A549 (cell line): ENCODE measurements around the gene KPNA6. TPM values are rescaled to one million over a fixed set of nuclear protein-coding genes. Genes with fewer than 3 reads are reported as not detected.

ENCODE experiments used
- ATAC-seq, 2 experiments: fragments of 200-7000 bp in 1 of 2; fragments of >200 bp in 1 of 2; cut with Nextera tagmentation in 1 of 2; cut with Tn5 transposase in 1 of 2; 3 replicates each; pipeline versions ENCODE4 v1.8.0 to v1.9.1; 2018 to 2020; ENCODE audit warnings: mild to moderate bottlenecking in 1 of 2, moderate library complexity in 1 of 2
- CTCF ChIA-PET: fragments of 300-600 bp; sonication (Branson Sonifier 250); formaldehyde crosslinking; extraction: SDS; loops from one replicate; lab custom pipeline; 2021; ENCODE audit warnings: antibody characterized with exemption, inconsistent platforms; lab: Yijun Ruan, JAX
- POLR2A ChIA-PET: fragments of 350-600 bp; formaldehyde crosslinking; extraction: SDS; loops from one replicate; lab custom pipeline; 2021; ENCODE audit warnings: antibody characterized with exemption, inconsistent platforms; lab: Yijun Ruan, JAX
- DNase-seq, 2 experiments: peaks; one replicate each; pipeline versions ENCODE4 v3.0.0 to v3.0.0-alpha.2; 2011 to 2016; ENCODE audit warnings: low read depth in 1 of 2, low spot score in 1 of 2
- FAIRE-seq: peaks from 2 replicates; lab custom pipeline; 2011; peaks lifted over from hg19 to GRCh38; lab: Jason Lieb, UNC
- H3K27ac ChIP-seq, 2 experiments: fragments of >200 bp; sonication (Bioruptor Twin); formaldehyde crosslinking; 3 replicates each; pipeline ENCODE4 v1.5.1; 2016 to 2017
- H3K4me1 ChIP-seq: fragments of >200 bp; sonication (Bioruptor Twin); formaldehyde crosslinking; 3 replicates; pipeline ENCODE4 v1.6.1; 2016
- H3K4me2 ChIP-seq: fragments of >200 bp; sonication (Bioruptor Twin); formaldehyde crosslinking; 3 replicates; pipeline ENCODE4 v1.6.1; 2016
- H3K4me3 ChIP-seq: fragments of >200 bp; sonication (Bioruptor Twin); formaldehyde crosslinking; 3 replicates; pipeline ENCODE4 v1.5.1; 2016
- H3K9me3 ChIP-seq: fragments of >200 bp; sonication (Bioruptor Twin); formaldehyde crosslinking; 3 replicates; pipeline ENCODE4 v1.6.1; 2016
- CHD2 ChIP-seq: fragments of 150-350 bp; IDR thresholded peaks from 2 replicates; pipeline ENCODE4 v1.6.1; 2014; ENCODE audit warnings: low read length; ENCODE audit not compliant: partially characterized antibody
- CHD4 ChIP-seq: fragments of 200-600 bp; sonication (generic); IDR thresholded peaks from 2 replicates; pipeline ENCODE4 v1.6.1; 2016; ENCODE audit warnings: antibody characterized with exemption, mild to moderate bottlenecking, borderline replicate concordance
- EHF ChIP-seq: fragments of 250-450 bp; sonication (Bioruptor Pico); IDR thresholded peaks from 2 replicates; pipeline ENCODE4 v1.5.0; 2020; ENCODE audit warnings: mild to moderate bottlenecking
- FOXS1 ChIP-seq: fragments of 250-450 bp; sonication (Bioruptor Pico); IDR thresholded peaks from 2 replicates; pipeline ENCODE4 v1.5.0; 2020; ENCODE audit warnings: mild to moderate bottlenecking, moderate library complexity
- GATA3 ChIP-seq: IDR thresholded peaks from 2 replicates; pipeline ENCODE4 v1.6.1; 2012; ENCODE audit warnings: borderline replicate concordance
- HDAC2 ChIP-seq: fragments of 200-600 bp; sonication (generic); IDR thresholded peaks from 2 replicates; pipeline ENCODE4 v1.6.1; 2016
- HOXB5 ChIP-seq: fragments of 250-450 bp; sonication (Bioruptor Pico); IDR thresholded peaks from 2 replicates; pipeline ENCODE4 v1.5.0; 2020; ENCODE audit warnings: mild to moderate bottlenecking, moderate library complexity
- JUN ChIP-seq, 2 experiments: fragments of >200 bp; sonication (Bioruptor Twin); formaldehyde crosslinking; IDR thresholded peaks; 2 replicates in 1 of 2; 3 replicates in 1 of 2; pipeline ENCODE4 v1.6.1; 2016 to 2017
- MAFK ChIP-seq: fragments of 450-650 bp; IDR thresholded peaks from 2 replicates; pipeline ENCODE4 v1.6.1; 2014; ENCODE audit not compliant: partially characterized antibody
- PHF8 ChIP-seq: fragments of 200-600 bp; sonication (generic); IDR thresholded peaks from 2 replicates; pipeline ENCODE4 v1.6.1; 2016; ENCODE audit warnings: low read depth, mild to moderate bottlenecking, antibody characterized with exemption, moderate library complexity, borderline replicate concordance
- POLR2A ChIP-seq: IDR thresholded peaks from 2 replicates; pipeline ENCODE4 v1.6.1; 2012; ENCODE audit warnings: mild to moderate bottlenecking, low read length
- RCOR1 ChIP-seq: fragments of 150-350 bp; IDR thresholded peaks from 2 replicates; pipeline ENCODE4 v1.6.1; 2014; ENCODE audit warnings: antibody characterized with exemption, low read length, low read depth
- TFCP2L1 ChIP-seq: fragments of 250-450 bp; sonication (Bioruptor Pico); IDR thresholded peaks from 2 replicates; pipeline ENCODE4 v1.5.0; 2021; ENCODE audit warnings: mild to moderate bottlenecking
- TP53 ChIP-seq: fragments of 250-450 bp; sonication (Bioruptor Pico); IDR thresholded peaks from 2 replicates; pipeline ENCODE4 v1.5.0; 2021; ENCODE audit warnings: mild to moderate bottlenecking, moderate library complexity
- WGBS: methylation state at CpG from one replicate; pipeline ENCODE4 v1.1.6; 2017; ENCODE audit errors: missing lambda C conversion rate; 5-methylcytosine and 5-hydroxymethylcytosine counted together
- polyA plus RNA-seq, 4 experiments: library from polyadenylated mRNA; depleted of rRNA in 3 of 4; stranded (reverse); fragments of >200 nt; fragmentation: RNase III in 1 of 4; extraction: RNeasy Plus Mini Kit Qiagen cat#74134 plus additional on column Dnase treatment in 1 of 4; gene quantifications; 2 replicates in 3 of 4; 3 replicates in 1 of 4; pipeline ENCODE4 v1.2.3, GENCODE V29; 2011 to 2017
- TF ChIP-seq, protein P1 (sequence below): IDR thresholded peaks from 2 replicates; pipeline ENCODE4 v1.6.1; 2012
- TF ChIP-seq, protein P2 (sequence below): fragments of 250-450 bp; sonication (Bioruptor Pico); IDR thresholded peaks from 2 replicates; pipeline ENCODE4 v1.5.0; 2020; ENCODE audit warnings: low read depth, mild to moderate bottlenecking, moderate library complexity
- TF ChIP-seq, protein P3 (sequence below): fragments of 250-450 bp; sonication (Bioruptor Pico); IDR thresholded peaks from 2 replicates; pipeline ENCODE4 v1.5.0; 2021; ENCODE audit warnings: mild to moderate bottlenecking, moderate library complexity, borderline replicate concordance
- TF ChIP-seq, protein P4 (sequence below): fragments of >200 bp; sonication (Bioruptor Twin); formaldehyde crosslinking; IDR thresholded peaks from 2 replicates; pipeline ENCODE4 v1.6.1; 2016
- TF ChIP-seq, protein P5 (sequence below): fragments of 450-650 bp; IDR thresholded peaks from 2 replicates; pipeline ENCODE4 v1.6.1; 2014; ENCODE audit warnings: antibody characterized with exemption
- TF ChIP-seq, protein P6 (sequence below): fragments of >200 bp; sonication (Bioruptor Twin); formaldehyde crosslinking; IDR thresholded peaks from 3 replicates; pipeline ENCODE4 v1.6.1; 2016
- TF ChIP-seq, protein P7 (sequence below): IDR thresholded peaks from 2 replicates; pipeline ENCODE4 v1.6.1; 2012; ENCODE audit warnings: low read depth, borderline replicate concordance

KPNA6 gene
- polyA plus RNA-seq, 2 of the 4 experiments (the other 2 are of a cell fraction): 15.9 to 24.3 TPM

DNA sequence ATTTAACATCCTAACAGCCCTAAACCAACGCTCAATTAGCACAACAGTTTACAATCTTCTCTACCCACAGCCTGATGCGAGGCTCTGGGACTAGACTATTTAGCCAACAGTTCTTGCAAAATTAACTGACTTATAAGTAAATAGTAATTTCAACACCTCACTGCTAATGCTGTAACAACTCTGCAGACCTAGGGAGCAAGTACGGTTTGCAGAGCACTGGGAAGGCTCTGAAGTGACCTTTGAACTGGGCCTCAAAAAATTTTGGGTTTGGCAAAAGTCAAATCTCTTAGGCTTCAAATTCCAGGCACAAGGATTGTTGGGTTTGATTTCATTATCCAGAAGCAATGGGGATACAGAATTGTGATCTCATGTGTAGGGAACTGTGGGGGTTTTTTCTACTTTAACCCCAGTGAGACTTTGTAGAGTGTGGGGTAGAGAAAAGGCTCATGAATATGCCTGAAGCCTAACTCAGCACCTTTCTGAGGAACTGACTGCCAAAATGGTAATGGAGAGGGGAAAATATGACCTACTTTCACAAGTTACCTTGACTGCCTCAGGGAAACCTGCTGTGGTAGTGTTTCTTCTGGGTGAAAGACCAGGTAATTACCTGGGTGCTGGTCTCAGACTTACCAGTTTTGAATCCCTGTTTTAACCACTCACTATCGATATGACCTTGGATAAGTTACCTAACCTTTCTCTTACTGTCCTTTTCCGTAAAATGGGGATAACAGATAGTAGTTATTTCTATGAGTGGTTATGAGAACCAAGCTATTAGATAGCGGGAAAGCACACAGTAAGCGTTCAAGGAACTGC, 70.7 kb downstream of the KPNA6 start:
- ATAC-seq (no peak), FAIRE-seq (no peak), DNase-seq (no peak)
- Histone ChIP-seq H3K4me1 (peaks cover 30% of the 10 kb centered on the region), H3K9me3 (no peaks in the 10 kb centered on the region), H3K4me2 (peak overlapping the region; percentile 95), H3K4me3 (peak overlapping the region; percentile 90; the same call in 2 of the 3 replicates), H3K27ac (peak overlapping the region; percentile 89 to 94)
- POLR2A ChIA-PET: interaction anchor here (0.5 to 2.0 kb wide), 17 partner anchors 11 to 154 kb away, joined by 3 to 16 read pairs (median 4); partner anchors contain the start of genes CCDC28B, IQCC and KPNA6
- CTCF ChIA-PET: interaction anchor here (1.2 kb wide), 1 partner anchor 25 kb away, joined by 7 read pairs; no protein-coding TSS in a partner anchor
- TF ChIP-seq EHF (CRISPR knock-in tag) (no peak), FOXS1 (CRISPR knock-in tag) (no peak), HDAC2 (no peak)
- WGBS: 79% methylated on average over 7 of the region's 7 CpGs

DNA sequence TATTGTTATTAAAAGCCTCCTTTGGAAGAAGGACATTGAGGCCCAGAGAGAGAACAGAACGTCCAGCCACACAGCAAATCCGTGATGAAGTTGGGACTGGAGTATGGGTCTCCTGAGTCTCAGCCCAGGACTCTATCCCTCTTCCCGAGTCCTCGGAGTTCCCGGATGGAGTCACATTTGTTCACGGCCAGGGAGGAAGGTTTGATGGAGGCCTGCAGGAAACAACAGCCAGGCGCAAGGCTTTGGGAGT, 71.3 kb downstream of the KPNA6 start:
- ATAC-seq (peak; percentile 50 to 53), FAIRE-seq (no peak), DNase-seq (no peak)
- 9% methylated on average over 6 of the region's 7 CpGs for WGBS
- H3K4me3 ChIP-seq: peak overlapping the region; percentile 90
- CTCF ChIA-PET: interaction anchor here (1.2 kb wide), 1 partner anchor 25 kb away, joined by 7 read pairs; no protein-coding TSS in a partner anchor
- peak overlapping the region; percentile 95 for H3K4me2 ChIP-seq
- H3K4me1 ChIP-seq: peaks cover 30% of the 10 kb centered on the region
- POLR2A ChIA-PET: interaction anchor here (0.5 to 2.0 kb wide), 17 partner anchors 11 to 153 kb away, joined by 3 to 16 read pairs (median 4); partner anchors contain the start of genes CCDC28B, IQCC and KPNA6
- H3K27ac ChIP-seq: peak overlapping the region; percentile 89 to 94
- no peak for TF ChIP-seq MAFK
- TF ChIP-seq TP53 (CRISPR knock-in tag): no peak
- TF ChIP-seq RCOR1: no peak
- TF ChIP-seq TFCP2L1: no peak
- no peak for TF ChIP-seq EHF (CRISPR knock-in tag)
- H3K9me3 ChIP-seq: no peaks in the 10 kb centered on the region

DNA sequence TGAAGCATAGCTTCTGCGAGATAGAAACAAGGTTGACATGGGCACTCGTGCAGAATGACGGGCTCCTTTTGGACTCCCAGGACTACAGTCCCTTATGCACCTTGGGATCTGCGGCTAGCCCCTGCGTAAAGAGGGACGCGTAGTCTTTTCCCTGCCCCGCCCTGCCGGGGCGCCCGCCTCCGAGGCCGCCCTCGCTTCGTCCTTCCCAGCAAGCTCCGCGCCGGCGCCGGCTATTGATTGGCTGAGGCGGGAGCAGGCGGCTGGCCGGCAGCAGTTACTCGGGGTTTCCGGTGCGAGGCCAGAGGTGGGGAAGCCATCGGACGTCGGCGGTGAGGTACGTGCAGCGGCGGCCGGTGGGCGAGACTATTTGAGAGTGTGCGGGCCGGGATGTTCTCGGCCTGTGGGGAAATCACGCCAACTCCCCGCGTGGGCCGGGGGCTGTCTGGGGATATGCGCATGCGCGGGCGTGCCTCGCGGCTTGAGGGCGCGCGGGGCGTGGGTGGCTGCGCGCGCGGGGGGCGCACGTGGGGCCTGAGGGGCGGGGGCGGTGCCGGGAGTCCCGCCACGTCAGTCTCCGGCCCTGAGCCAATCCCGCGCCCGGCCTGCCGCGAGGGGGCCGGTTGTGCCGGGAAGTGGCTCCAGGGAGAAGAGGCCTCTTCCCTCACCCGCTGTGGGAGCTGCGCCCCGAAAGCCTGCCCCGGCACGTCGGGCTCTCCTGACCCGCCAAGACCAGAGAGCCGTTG, 71.8 kb downstream of the KPNA6 start, which contains the start of gene TXLNA:
TSS of gene TXLNA (plus strand) at position 233 of the 743 bp plus-strand sequence. CDS start 671 bp downstream, outside the sequence.
- peak within 1 kb of the TSS; percentile 90 for H3K4me3 ChIP-seq
- peak within 1 kb of the TSS; percentile 95 for H3K4me2 ChIP-seq
- no peaks in the 10 kb centered on the region for H3K9me3 ChIP-seq
- FAIRE-seq (no peak), DNase-seq (peak; percentile 90 to 92), ATAC-seq (peak; percentile 94 to 95)
- TF ChIP-seq, protein P1, sequence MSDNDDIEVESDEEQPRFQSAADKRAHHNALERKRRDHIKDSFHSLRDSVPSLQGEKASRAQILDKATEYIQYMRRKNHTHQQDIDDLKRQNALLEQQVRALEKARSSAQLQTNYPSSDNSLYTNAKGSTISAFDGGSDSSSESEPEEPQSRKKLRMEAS: peak; percentile 88
- TF ChIP-seq GATA3: 0 out of 2 replicates have a peak, but pooled peaks have one; percentile 6
- TF ChIP-seq, protein P2, sequence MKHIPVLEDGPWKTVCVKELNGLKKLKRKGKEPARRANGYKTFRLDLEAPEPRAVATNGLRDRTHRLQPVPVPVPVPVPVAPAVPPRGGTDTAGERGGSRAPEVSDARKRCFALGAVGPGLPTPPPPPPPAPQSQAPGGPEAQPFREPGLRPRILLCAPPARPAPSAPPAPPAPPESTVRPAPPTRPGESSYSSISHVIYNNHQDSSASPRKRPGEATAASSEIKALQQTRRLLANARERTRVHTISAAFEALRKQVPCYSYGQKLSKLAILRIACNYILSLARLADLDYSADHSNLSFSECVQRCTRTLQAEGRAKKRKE: 0 out of 2 replicates have a peak, but pooled peaks have one; percentile 65
- TF ChIP-seq CHD2: no peak
- TF ChIP-seq, protein P3, sequence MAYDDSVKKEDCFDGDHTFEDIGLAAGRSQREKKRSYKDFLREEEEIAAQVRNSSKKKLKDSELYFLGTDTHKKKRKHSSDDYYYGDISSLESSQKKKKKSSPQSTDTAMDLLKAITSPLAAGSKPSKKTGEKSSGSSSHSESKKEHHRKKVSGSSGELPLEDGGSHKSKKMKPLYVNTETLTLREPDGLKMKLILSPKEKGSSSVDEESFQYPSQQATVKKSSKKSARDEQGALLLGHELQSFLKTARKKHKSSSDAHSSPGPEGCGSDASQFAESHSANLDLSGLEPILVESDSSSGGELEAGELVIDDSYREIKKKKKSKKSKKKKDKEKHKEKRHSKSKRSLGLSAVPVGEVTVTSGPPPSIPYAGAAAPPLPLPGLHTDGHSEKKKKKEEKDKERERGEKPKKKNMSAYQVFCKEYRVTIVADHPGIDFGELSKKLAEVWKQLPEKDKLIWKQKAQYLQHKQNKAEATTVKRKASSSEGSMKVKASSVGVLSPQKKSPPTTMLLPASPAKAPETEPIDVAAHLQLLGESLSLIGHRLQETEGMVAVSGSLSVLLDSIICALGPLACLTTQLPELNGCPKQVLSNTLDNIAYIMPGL (CRISPR knock-in tag): no peak
- no peak for TF ChIP-seq CHD4
- TF ChIP-seq JUN (IDR thresholded peaks at IDR 0.05): peak; percentile 68 to 89; a peak in 4 of 5 replicates
- peak; percentile 74; the same call in 1 of the 2 replicates for TF ChIP-seq PHF8
- peak; percentile 64 for TF ChIP-seq POLR2A
- TF ChIP-seq, protein P4, sequence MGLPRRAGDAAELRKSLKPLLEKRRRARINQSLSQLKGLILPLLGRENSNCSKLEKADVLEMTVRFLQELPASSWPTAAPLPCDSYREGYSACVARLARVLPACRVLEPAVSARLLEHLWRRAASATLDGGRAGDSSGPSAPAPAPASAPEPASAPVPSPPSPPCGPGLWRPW: no peak
- TF ChIP-seq, protein P5, sequence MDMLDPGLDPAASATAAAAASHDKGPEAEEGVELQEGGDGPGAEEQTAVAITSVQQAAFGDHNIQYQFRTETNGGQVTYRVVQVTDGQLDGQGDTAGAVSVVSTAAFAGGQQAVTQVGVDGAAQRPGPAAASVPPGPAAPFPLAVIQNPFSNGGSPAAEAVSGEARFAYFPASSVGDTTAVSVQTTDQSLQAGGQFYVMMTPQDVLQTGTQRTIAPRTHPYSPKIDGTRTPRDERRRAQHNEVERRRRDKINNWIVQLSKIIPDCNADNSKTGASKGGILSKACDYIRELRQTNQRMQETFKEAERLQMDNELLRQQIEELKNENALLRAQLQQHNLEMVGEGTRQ: peak; percentile 40
- TF ChIP-seq, protein P6, sequence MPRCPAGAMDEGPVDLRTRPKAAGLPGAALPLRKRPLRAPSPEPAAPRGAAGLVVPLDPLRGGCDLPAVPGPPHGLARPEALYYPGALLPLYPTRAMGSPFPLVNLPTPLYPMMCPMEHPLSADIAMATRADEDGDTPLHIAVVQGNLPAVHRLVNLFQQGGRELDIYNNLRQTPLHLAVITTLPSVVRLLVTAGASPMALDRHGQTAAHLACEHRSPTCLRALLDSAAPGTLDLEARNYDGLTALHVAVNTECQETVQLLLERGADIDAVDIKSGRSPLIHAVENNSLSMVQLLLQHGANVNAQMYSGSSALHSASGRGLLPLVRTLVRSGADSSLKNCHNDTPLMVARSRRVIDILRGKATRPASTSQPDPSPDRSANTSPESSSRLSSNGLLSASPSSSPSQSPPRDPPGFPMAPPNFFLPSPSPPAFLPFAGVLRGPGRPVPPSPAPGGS: 0 out of 3 replicates have a peak, but pooled peaks have one; percentile 54
- TF ChIP-seq, protein P7, sequence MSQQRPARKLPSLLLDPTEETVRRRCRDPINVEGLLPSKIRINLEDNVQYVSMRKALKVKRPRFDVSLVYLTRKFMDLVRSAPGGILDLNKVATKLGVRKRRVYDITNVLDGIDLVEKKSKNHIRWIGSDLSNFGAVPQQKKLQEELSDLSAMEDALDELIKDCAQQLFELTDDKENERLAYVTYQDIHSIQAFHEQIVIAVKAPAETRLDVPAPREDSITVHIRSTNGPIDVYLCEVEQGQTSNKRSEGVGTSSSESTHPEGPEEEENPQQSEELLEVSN: peak; percentile 92
- peak; percentile 75; the same call in 1 of the 2 replicates for TF ChIP-seq HOXB5 (CRISPR knock-in tag)
- ChIA-PET CTCF (interaction anchor here (0.6 to 1.7 kb wide), 3 partner anchors 26 to 534 kb away, joined by 5 to 9 read pairs (median 7); no protein-coding TSS in a partner anchor), POLR2A (interaction anchor here (0.5 to 2.0 kb wide), 17 partner anchors 12 to 153 kb away, joined by 3 to 16 read pairs (median 4); partner anchors contain the start of genes CCDC28B, IQCC and KPNA6)
- 0% methylated on average over 4 of the region's 79 CpGs for WGBS
- peaks cover 33% of the 10 kb centered on the region for H3K4me1 ChIP-seq
- H3K27ac ChIP-seq: peak within 1 kb of the TSS; percentile 89 to 94
